HCT116 (cell line): ENCODE data around the gene GLB1L. TPM values are rescaled to one million over a fixed set of nuclear protein-coding genes. Genes with fewer than 3 reads are reported as not detected.

ENCODE experiments used
- ATAC-seq: fragments of 200-7000 bp; cut with Tn5 transposase; 2 replicates; pipeline ENCODE4 v1.9.1; 2020; ENCODE audit warnings: mild to moderate bottlenecking, moderate library complexity
- BruUV-seq: library from RNA; stranded (reverse); fragments of 400-500 nt; replicated peaks from 2 replicates; lab custom pipeline; 2021; lab: Mats Ljungman, UMichigan
- CTCF ChIA-PET: fragments of 300-600 bp; sonication (Branson Sonifier 250); formaldehyde crosslinking; loops from one replicate; lab custom pipeline; 2021; ENCODE audit warnings: antibody characterized with exemption; lab: Charles Lee
- POLR2A ChIA-PET: fragments of 300-600, 350-600 bp; sonication (Branson Sonifier 250); formaldehyde crosslinking; loops from one replicate; lab custom pipeline; 2021; ENCODE audit warnings: antibody characterized with exemption; lab: Charles Lee
- RAD21 ChIA-PET, 2 experiments: fragments of 300-600 bp; sonication (Branson Sonifier 250); formaldehyde crosslinking; loops; one replicate each; lab custom pipeline; 2023; ENCODE audit warnings: low total read pairs in 2 of 2; ENCODE audit not compliant: uncharacterized antibody in 2 of 2, unreplicated experiment in 2 of 2, low non-redundant PET in 1 of 2; lab: Charles Lee
- DNase-seq: peaks from one replicate; pipeline ENCODE4 v3.0.0-alpha.2; 2010; ENCODE audit warnings: low read depth, low spot score
- H2AFZ ChIP-seq: fragments of 200-600 bp; shearing (Covaris generic), sonication (generic); 2 replicates; pipeline ENCODE4 v1.6.1; 2017; ENCODE audit warnings: low read depth, mixed run types, mixed read lengths, antibody characterized with exemption, low read length; ENCODE audit not compliant: poor library complexity, severe bottlenecking
- H3K27ac ChIP-seq: 2 replicates; pipeline ENCODE4 v1.5.1; 2012; ENCODE audit warnings: low read depth, low read length
- H3K27me3 ChIP-seq: fragments of 200-600 bp; sonication (generic); 2 replicates; pipeline ENCODE4 v1.6.1; 2016; ENCODE audit warnings: mixed run types, low read length, mixed read lengths; ENCODE audit not compliant: insufficient read depth
- H3K36me3 ChIP-seq, 2 experiments: fragments of 200-500 bp in 1 of 2; fragments of 200-600 bp in 1 of 2; sonication (Bioruptor generic) in 1 of 2; sonication (generic) in 1 of 2; 2 replicates each; pipeline versions ENCODE4 v1.5.1 to v1.6.1; 2014 to 2016; ENCODE audit warnings: low read length in 2 of 2, inconsistent platforms in 1 of 2, mixed read lengths in 1 of 2, mixed run types in 1 of 2; ENCODE audit not compliant: insufficient read depth in 2 of 2, control insufficient read depth in 1 of 2
- H3K4me1 ChIP-seq, 2 experiments: fragments of 200-600 bp in 1 of 2; sonication (generic) in 1 of 2; 2 replicates each; pipeline versions ENCODE4 v1.5.1 to v1.6.1; 2012 to 2017; ENCODE audit warnings: low read length in 2 of 2, inconsistent platforms in 1 of 2, mild to moderate bottlenecking in 1 of 2, mixed read lengths in 1 of 2, mixed run types in 1 of 2, moderate library complexity in 1 of 2; ENCODE audit not compliant: insufficient read depth in 2 of 2, control insufficient read depth in 1 of 2
- H3K4me2 ChIP-seq: fragments of 200-600 bp; sonication (generic); 2 replicates; pipeline ENCODE4 v1.6.1; 2017; ENCODE audit warnings: mixed run types, low read length, mixed read lengths
- H3K4me3 ChIP-seq, 2 experiments: fragments of 200-600 bp in 1 of 2; sonication (generic) in 1 of 2; replicated peaks in 1 of 2; 2 replicates each; pipeline ENCODE4 v1.5.1; 2011 to 2016; ENCODE audit warnings: low read length in 2 of 2, control low read depth in 1 of 2, low read depth in 1 of 2, mild to moderate bottlenecking in 1 of 2, mixed read lengths in 1 of 2, mixed run types in 1 of 2
- H3K79me2 ChIP-seq: fragments of 200-600 bp; sonication (generic); 2 replicates; pipeline ENCODE4 v1.6.1; 2017; ENCODE audit warnings: mild to moderate bottlenecking, mixed run types, low read length, moderate library complexity, mixed read lengths; ENCODE audit not compliant: insufficient read depth
- H3K9ac ChIP-seq: fragments of 200-600 bp; sonication (generic); 2 replicates; pipeline ENCODE4 v1.6.1; 2016; ENCODE audit warnings: low read length, mixed read lengths
- H3K9me2 ChIP-seq: fragments of 200-600 bp; sonication (generic), shearing (Covaris generic); 2 replicates; pipeline ENCODE4 v1.6.1; 2017; ENCODE audit warnings: mixed run types, mild to moderate bottlenecking, moderate library complexity; ENCODE audit not compliant: insufficient read depth
- H3K9me3 ChIP-seq, 2 experiments: fragments of 200-500 bp in 1 of 2; fragments of 200-600 bp in 1 of 2; sonication (Bioruptor generic) in 1 of 2; sonication (generic) in 1 of 2; 2 replicates each; pipeline ENCODE4 v1.6.1; 2014 to 2017; ENCODE audit warnings: low read length in 2 of 2, mixed read lengths in 2 of 2, inconsistent platforms in 1 of 2, low read depth in 1 of 2, mild to moderate bottlenecking in 1 of 2, mixed run types in 1 of 2, moderate library complexity in 1 of 2; ENCODE audit not compliant: control insufficient read depth in 1 of 2, insufficient read depth in 1 of 2
- H4K20me1 ChIP-seq: fragments of 200-600 bp; sonication (generic), shearing (Covaris generic); 2 replicates; pipeline ENCODE4 v1.6.1; 2017; ENCODE audit warnings: mixed run types, mild to moderate bottlenecking, moderate library complexity; ENCODE audit not compliant: insufficient read depth
- ATF3 ChIP-seq: IDR thresholded peaks from 2 replicates; pipeline ENCODE4 v1.6.1; 2012
- CBX3 ChIP-seq: IDR thresholded peaks from 2 replicates; pipeline ENCODE4 v1.6.1; 2012; ENCODE audit warnings: low read depth
- CEBPB ChIP-seq: IDR thresholded peaks from 2 replicates; pipeline ENCODE4 v1.6.1; 2012; ENCODE audit warnings: low read depth
- CTCF ChIP-seq, 3 experiments: fragments of 200-600 bp in 1 of 3; sonication (generic) in 1 of 3; IDR thresholded peaks in 2 of 3; conservative IDR thresholded peaks in 1 of 3; 2 replicates each; pipeline ENCODE4 v1.5.1; 2012 to 2017; ENCODE audit warnings: low read depth in 2 of 3, low read length in 2 of 3, antibody characterized with exemption in 1 of 3, borderline replicate concordance in 1 of 3, control low read depth in 1 of 3, mild to moderate bottlenecking in 1 of 3, mixed read lengths in 1 of 3, mixed run types in 1 of 3, moderate library complexity in 1 of 3; ENCODE audit not compliant: insufficient read depth in 1 of 3
- ELF1 ChIP-seq: IDR thresholded peaks from 2 replicates; pipeline ENCODE4 v1.6.1; 2012; ENCODE audit warnings: low read depth, borderline replicate concordance
- POLR2A ChIP-seq: IDR thresholded peaks from 2 replicates; pipeline ENCODE4 v1.7.0; 2011; ENCODE audit warnings: borderline replicate concordance; ENCODE audit not compliant: insufficient read depth, insufficient read length; ENCODE audit errors: extremely low read depth
- POLR2AphosphoS5 ChIP-seq: IDR thresholded peaks from 2 replicates; pipeline ENCODE4 v1.6.1; 2011; ENCODE audit warnings: mild to moderate bottlenecking, low read depth, low read length, moderate library complexity
- RAD21 ChIP-seq: IDR thresholded peaks from 2 replicates; pipeline ENCODE4 v1.6.1; 2012; ENCODE audit warnings: low read depth, mild to moderate bottlenecking
- SIN3A ChIP-seq: IDR thresholded peaks from 2 replicates; pipeline ENCODE4 v1.6.1; 2012; ENCODE audit warnings: low read depth
- SP1 ChIP-seq: IDR thresholded peaks from 2 replicates; pipeline ENCODE4 v1.6.1; 2012; ENCODE audit warnings: low read depth
- SRF ChIP-seq: IDR thresholded peaks from 2 replicates; pipeline ENCODE4 v1.6.1; 2012; ENCODE audit warnings: low read depth
- TCF7L2 ChIP-seq: IDR thresholded peaks from 2 replicates; pipeline ENCODE4 v1.7.0; 2011; ENCODE audit warnings: borderline replicate concordance, inconsistent platforms; ENCODE audit not compliant: insufficient read depth, insufficient read length; ENCODE audit errors: extremely low read depth
- ZBTB33 ChIP-seq: IDR thresholded peaks from 2 replicates; pipeline ENCODE4 v1.6.1; 2011; ENCODE audit warnings: mild to moderate bottlenecking, low read length, moderate library complexity; ENCODE audit not compliant: insufficient replicate concordance; ENCODE audit errors: extremely low read depth
- intact Hi-C: fragments of 100-400 bp; cut with micrococcal nuclease; formaldehyde crosslinking; loops from 2 replicates; pipeline ENCODE4 v1.10.0; 2022
- total RNA-seq: library from RNA; stranded (reverse); gene quantifications from one replicate; pipeline ENCODE4 v1.2.1, GENCODE V29; 2021; ENCODE audit not compliant: unreplicated experiment

Gene GLB1L
- total RNA-seq, 1 experiment from 2014 or later = 6.6 TPM

GRCh38 chr2:219282943-219283581 is 37.8 kb upstream of the GLB1L start:
- no TSS peak for BruUV-seq

More at GRCh38 chr2:219282943-219283581, 37.8 kb upstream of the GLB1L start:
- CTCF ChIA-PET = interaction anchor here (2.2 kb wide), 1 partner anchor 12 kb away, joined by 8 read pairs; no protein-coding TSS in a partner anchor
- Histone ChIP-seq H3K4me3 (no peak overlapping the region), H3K36me3 (no peaks in the 10 kb centered on the region), H3K4me1 (peaks cover 22 to 33% of the 10 kb centered on the region in 2 experiments), H3K79me2 (no peaks in the 10 kb centered on the region), H3K27me3 (no peaks in the 10 kb centered on the region), H4K20me1 (no peaks in the 10 kb centered on the region), H3K9me2 (no peaks in the 10 kb centered on the region), H3K9me3 (no peaks in the 10 kb centered on the region), H3K4me2 (no peak overlapping the region), H2AFZ (no peak overlapping the region), H3K9ac (no peak overlapping the region), H3K27ac (no peak overlapping the region; the same call in 1 of the 2 replicates)
- ATAC-seq (no peak), DNase-seq (no peak)
- RAD21 ChIA-PET = no interaction called here
- intact Hi-C loops = no loop called here
- POLR2A ChIA-PET = interaction anchor here (1.4 kb wide), 1 partner anchor 9 kb away, joined by 3 read pairs; no protein-coding TSS in a partner anchor
- TF ChIP-seq ELF1 (no peak), CEBPB (no peak), TCF7L2 (no peak), SP1 (no peak), POLR2AphosphoS5 (no peak), ZBTB33 (no peak), POLR2A (no peak), ATF3 (no peak), RAD21 (no peak), CTCF (IDR thresholded peaks at IDR 0.05 in 2 of 3, conservative IDR thresholded peaks at IDR 0.05 in 1 of 3; ENCODE audit: borderline replicate concordance in 1 of 3, insufficient read depth in 1 of 3, low read depth in 2 of 3, low read length in 2 of 3) (no peak), SIN3A (no peak), SRF (no peak), CBX3 (no peak)
